Central memory CD8-positive, alpha-beta T cell (primary cell): ENCODE results near the gene VGLL1.

ENCODE experiments used
- ATAC-seq: fragments of 150-1000 bp; cut with Tn5 transposase; replicated peaks from 2 replicates; pipeline ENCODE4 v1.10.0; 2022; ENCODE audit warnings: mild to moderate bottlenecking, moderate FRiP score, moderate number of reproducible peaks; ENCODE audit not compliant: poor library complexity, severe bottlenecking; ENCODE audit errors: extremely low read depth
- DNase-seq, 2 donors: peaks; one replicate each; pipeline ENCODE4 v3.0.0; 2021; ENCODE audit warnings: low spot score in 2 of 2
- H3K27ac Mint-ChIP-seq: one replicate; pipeline ENCODE4 v1.8.0; 2022; ENCODE audit warnings: low read depth, mild to moderate bottlenecking, moderate library complexity, mixed read lengths
- H3K27me3 Mint-ChIP-seq: one replicate; pipeline ENCODE4 v1.8.0; 2022; ENCODE audit warnings: mixed read lengths
- H3K36me3 Mint-ChIP-seq: one replicate; pipeline ENCODE4 v1.8.0; 2022; ENCODE audit warnings: mild to moderate bottlenecking, moderate library complexity, mixed read lengths; ENCODE audit not compliant: insufficient read depth
- H3K4me1 Mint-ChIP-seq: one replicate; pipeline ENCODE4 v1.8.0; 2022; ENCODE audit warnings: mixed read lengths
- H3K4me3 Mint-ChIP-seq: one replicate; pipeline ENCODE4 v1.8.0; 2022; ENCODE audit warnings: mild to moderate bottlenecking, moderate library complexity, mixed read lengths
- H3K9me3 Mint-ChIP-seq: one replicate; pipeline ENCODE4 v1.8.0; 2022; ENCODE audit warnings: mixed read lengths

The VGLL1 gene

GRCh38 chrX:136531951-136532350 lies at the start of gene VGLL1:
VGLL1 (plus strand) TSS chrX:136532215; CDS start chrX:136536021, 3,806 bp downstream.
- ATAC-seq: no peak
- Mint-ChIP-seq H3K9me3 (no peaks in the 10 kb centered on the region), H3K27ac (no peak within 1 kb of the TSS), H3K27me3 (peaks cover 12% of the 10 kb centered on the region), H3K36me3 (no peaks in the 10 kb centered on the region), H3K4me1 (no peaks in the 10 kb centered on the region), H3K4me3 (no peak within 1 kb of the TSS)
- DNase-seq: no peak

GRCh38 chrX:136487647-136488046 lies 44.4 kb upstream of the VGLL1 start, which contains the start of gene BRS3:
BRS3 (plus strand) TSS chrX:136487947; CDS start chrX:136488115, 168 bp downstream.
- Mint-ChIP-seq H3K4me1 (no peaks in the 10 kb centered on the region), H3K9me3 (no peaks in the 10 kb centered on the region), H3K36me3 (no peaks in the 10 kb centered on the region), H3K27me3 (peaks cover 53% of the 10 kb centered on the region), H3K4me3 (no peak within 1 kb of the TSS), H3K27ac (no peak within 1 kb of the TSS)
- ATAC-seq (no peak), DNase-seq (no peak)

GRCh38 chrX:136488706-136489105 lies 43.3 kb upstream of the VGLL1 start:
- DNase-seq: no peak
- Mint-ChIP-seq H3K27ac (no peak overlapping the region), H3K4me3 (no peak overlapping the region), H3K27me3 (peaks cover 53% of the 10 kb centered on the region), H3K4me1 (no peaks in the 10 kb centered on the region), H3K9me3 (no peaks in the 10 kb centered on the region), H3K36me3 (no peaks in the 10 kb centered on the region)
- no peak for ATAC-seq

- no peak for DNase-seq
- no peak for ATAC-seq
- peaks cover 39% of the 10 kb centered on the region for H3K27me3 Mint-ChIP-seq
- H3K9me3 Mint-ChIP-seq: no peaks in the 10 kb centered on the region
- no peak overlapping the region for H3K27ac Mint-ChIP-seq
- H3K4me3 Mint-ChIP-seq: no peak overlapping the region
- H3K36me3 Mint-ChIP-seq: peaks cover 5% of the 10 kb centered on the region
- H3K4me1 Mint-ChIP-seq: no peaks in the 10 kb centered on the region
Observed at GRCh38 chrX:136491832-136492231, 40.2 kb upstream of the VGLL1 start.

- no peaks in the 10 kb centered on the region for H3K9me3 Mint-ChIP-seq
- no peak for ATAC-seq
- H3K27me3 Mint-ChIP-seq: peaks cover 38% of the 10 kb centered on the region
Observed at GRCh38 chrX:136493011-136493410, 39.0 kb upstream of the VGLL1 start.

GRCh38 chrX:136495043-136495442 lies 37.0 kb upstream of the VGLL1 start:
- DNase-seq: no peak
- Mint-ChIP-seq H3K9me3 (no peaks in the 10 kb centered on the region), H3K27ac (no peak overlapping the region), H3K4me1 (peaks cover 12% of the 10 kb centered on the region), H3K36me3 (peaks cover 12% of the 10 kb centered on the region), H3K27me3 (peaks cover 18% of the 10 kb centered on the region), H3K4me3 (no peak overlapping the region)
- ATAC-seq: no peak

More at GRCh38 chrX:136493011-136493410, 39.0 kb upstream of the VGLL1 start:
- DNase-seq: no peak
- no peaks in the 10 kb centered on the region for H3K4me1 Mint-ChIP-seq
- no peak overlapping the region for H3K4me3 Mint-ChIP-seq
- no peak overlapping the region for H3K27ac Mint-ChIP-seq
- peaks cover 7% of the 10 kb centered on the region for H3K36me3 Mint-ChIP-seq

- Mint-ChIP-seq H3K27ac (peak overlapping the region; percentile 91), H3K9me3 (no peaks in the 10 kb centered on the region), H3K36me3 (peaks cover 16% of the 10 kb centered on the region), H3K27me3 (peaks cover 9% of the 10 kb centered on the region), H3K4me1 (peaks cover 12% of the 10 kb centered on the region), H3K4me3 (peak overlapping the region; percentile 84)
- no peak for DNase-seq
- ATAC-seq: no peak
Observed at GRCh38 chrX:136496186-136496763, 35.7 kb upstream of the VGLL1 start.

- peaks cover 19% of the 10 kb centered on the region for H3K36me3 Mint-ChIP-seq
- H3K27me3 Mint-ChIP-seq: peaks cover 5% of the 10 kb centered on the region
- ATAC-seq (peak; percentile 85), DNase-seq (peak; percentile 69 to 83)
- H3K4me1 Mint-ChIP-seq: peaks cover 12% of the 10 kb centered on the region
- H3K27ac Mint-ChIP-seq: peak overlapping the region; percentile 91
- no peaks in the 10 kb centered on the region for H3K9me3 Mint-ChIP-seq
- peak overlapping the region; percentile 84 for H3K4me3 Mint-ChIP-seq
Observed at GRCh38 chrX:136496764-136497555, 35.1 kb upstream of the VGLL1 start.

- Mint-ChIP-seq H3K4me3 (peak within 1 kb of the TSS; percentile 84), H3K9me3 (no peaks in the 10 kb centered on the region), H3K27me3 (no peaks in the 10 kb centered on the region), H3K4me1 (peaks cover 12% of the 10 kb centered on the region), H3K36me3 (peaks cover 20% of the 10 kb centered on the region), H3K27ac (peak within 1 kb of the TSS; percentile 91)
- ATAC-seq: peak; percentile 10
- no peak for DNase-seq
Observed at GRCh38 chrX:136497556-136498052, 34.4 kb upstream of the VGLL1 start, which contains the start of gene HTATSF1. HTATSF1 (plus strand) TSS chrX:136497592; CDS start chrX:136497685, 93 bp downstream.

GRCh38 chrX:136519069-136519468 lies 12.9 kb upstream of the VGLL1 start:
- no peak overlapping the region for H3K4me3 Mint-ChIP-seq
- H3K27ac Mint-ChIP-seq: no peak overlapping the region
- ATAC-seq: no peak
- DNase-seq: no peak
- H3K9me3 Mint-ChIP-seq: no peaks in the 10 kb centered on the region
- H3K36me3 Mint-ChIP-seq: no peaks in the 10 kb centered on the region
- H3K27me3 Mint-ChIP-seq: no peaks in the 10 kb centered on the region
- H3K4me1 Mint-ChIP-seq: no peaks in the 10 kb centered on the region

- H3K27ac Mint-ChIP-seq: peak overlapping the region; percentile 39
- no peaks in the 10 kb centered on the region for H3K27me3 Mint-ChIP-seq
- no peak overlapping the region for H3K4me3 Mint-ChIP-seq
- no peaks in the 10 kb centered on the region for H3K36me3 Mint-ChIP-seq
- no peaks in the 10 kb centered on the region for H3K9me3 Mint-ChIP-seq
- no peaks in the 10 kb centered on the region for H3K4me1 Mint-ChIP-seq
- ATAC-seq (no peak), DNase-seq (no peak)
Observed at GRCh38 chrX:136523770-136524169, 8.2 kb upstream of the VGLL1 start.

GRCh38 chrX:136525738-136526606 lies 6.0 kb upstream of the VGLL1 start:
- DNase-seq (no peak), ATAC-seq (no peak)
- H3K27ac Mint-ChIP-seq: no peak overlapping the region
- no peak overlapping the region for H3K4me3 Mint-ChIP-seq
- H3K36me3 Mint-ChIP-seq: no peaks in the 10 kb centered on the region
- no peaks in the 10 kb centered on the region for H3K4me1 Mint-ChIP-seq
- H3K27me3 Mint-ChIP-seq: no peaks in the 10 kb centered on the region
- H3K9me3 Mint-ChIP-seq: no peaks in the 10 kb centered on the region
